Coronary artery (tissue), 2 donors: ENCODE results near the gene FUCA2.
"Not testable (repeated sequence)": the region's sequence is repeated elsewhere in the genome, so short reads cannot be mapped to it uniquely, and the experiment has no call there.

Experiments
- DNase-seq: peaks from one replicate; pipeline ENCODE4 v3.0.0-alpha.2; 2017; ENCODE audit warnings: low spot score
- H3K27ac ChIP-seq, 2 donors: fragments of 200-600 bp; sonication (generic); one replicate each; pipeline ENCODE4 v1.5.1; 2016 to 2019
- H3K4me3 ChIP-seq: fragments of 200-600 bp; sonication (generic); 2 replicates; pipeline ENCODE4 v1.5.1; 2016; ENCODE audit warnings: mild to moderate bottlenecking, moderate library complexity
- CTCF ChIP-seq: fragments of 200-600 bp; sonication (generic); IDR thresholded peaks from one replicate; pipeline ENCODE4 v1.5.1; 2019; ENCODE audit warnings: antibody characterized with exemption

Gene FUCA2

GRCh38 chr6:143465546-143465945 is 46.0 kb downstream of the FUCA2 start:
- H3K27ac ChIP-seq = no peak overlapping the region
- no peak for DNase-seq
- H3K4me3 ChIP-seq = no peak overlapping the region
- no peak for TF ChIP-seq CTCF

- TF ChIP-seq CTCF = no peak
- H3K4me3 ChIP-seq = no peak overlapping the region
- no peak for DNase-seq
- H3K27ac ChIP-seq = no peak overlapping the region
These were observed 53.8 kb downstream of the FUCA2 start for GRCh38 chr6:143457563-143458359.

GRCh38 chr6:143451531-143451930 is 60.0 kb downstream of the FUCA2 start:
- H3K27ac ChIP-seq = peak overlapping the region in 1 of 2 donors; percentile 80
- no peak for TF ChIP-seq CTCF
- H3K4me3 ChIP-seq = peak overlapping the region; percentile 86
- no peak for DNase-seq

GRCh38 chr6:143450453-143451371 is 60.8 kb downstream of the FUCA2 start, which contains the start of the genes ADAT2 and PEX3:
Gene ADAT2, minus strand, starts transcription at chr6:143450695. Its CDS starts 37 bp downstream, at chr6:143450658.
Gene PEX3, plus strand, starts transcription at chr6:143450805. Its CDS starts 238 bp downstream, at chr6:143451043.
- H3K27ac ChIP-seq = peak within 1 kb of the TSS; percentile 78 to 80
- no peak for TF ChIP-seq CTCF
- peak; percentile 94 for DNase-seq
- peak within 1 kb of the TSS; percentile 86 for H3K4me3 ChIP-seq

GRCh38 chr6:143449714-143450452 is 61.6 kb downstream of the FUCA2 start:
- no peak for TF ChIP-seq CTCF
- H3K27ac ChIP-seq = peak overlapping the region; percentile 78 to 80
- DNase-seq = no peak
- peak overlapping the region; percentile 86 for H3K4me3 ChIP-seq

- Histone ChIP-seq H3K27ac (no peak overlapping the region), H3K4me3 (peak overlapping the region; percentile 86)
- TF ChIP-seq CTCF = no peak
- DNase-seq = no peak
These were observed 62.3 kb downstream of the FUCA2 start for GRCh38 chr6:143449082-143449713.

GRCh38 chr6:143447865-143448264 is 63.7 kb downstream of the FUCA2 start:
- not testable (repeated sequence) for H3K27ac ChIP-seq, H3K4me3 ChIP-seq, DNase-seq
